G401.6 (cell line): Measurements from ENCODE around the gene NDUFV1.

Experiments
- FAIRE-seq: peaks from 2 replicates; lab custom pipeline; 2012; peaks lifted over from hg19 to GRCh38; lab: Jason Lieb, UNC

The NDUFV1 gene

GRCh38 chr11:67640758-67641337 is 34.1 kb downstream of the NDUFV1 start:
- no peak for FAIRE-seq

- FAIRE-seq: no peak
Measured at GRCh38 chr11:67641338-67642172, 34.8 kb downstream of the NDUFV1 start.

- FAIRE-seq: no peak
Measured at GRCh38 chr11:67642173-67643120, 35.7 kb downstream of the NDUFV1 start.

- FAIRE-seq: no peak
Measured at GRCh38 chr11:67644042-67644441, 37.3 kb downstream of the NDUFV1 start.

GRCh38 chr11:67644472-67645418 is 38.0 kb downstream of the NDUFV1 start:
- FAIRE-seq: no peak

GRCh38 chr11:67645521-67646461 is 39.1 kb downstream of the NDUFV1 start:
- FAIRE-seq: no peak

GRCh38 chr11:67646535-67647336 is 40.0 kb downstream of the NDUFV1 start:
- FAIRE-seq: no peak

GRCh38 chr11:67647471-67647870 is 40.7 kb downstream of the NDUFV1 start:
- no peak for FAIRE-seq

- FAIRE-seq: no peak
Measured at GRCh38 chr11:67648140-67648795, 41.5 kb downstream of the NDUFV1 start.

GRCh38 chr11:67648796-67649613 is 42.3 kb downstream of the NDUFV1 start:
- FAIRE-seq: no peak

GRCh38 chr11:67649634-67650510 is 43.1 kb downstream of the NDUFV1 start:
- FAIRE-seq: no peak

GRCh38 chr11:67651976-67652781 is 45.4 kb downstream of the NDUFV1 start:
- no peak for FAIRE-seq

- FAIRE-seq: no peak
Measured at GRCh38 chr11:67652965-67653845, 46.5 kb downstream of the NDUFV1 start.

- no peak for FAIRE-seq
Measured at GRCh38 chr11:67654225-67654624, 47.5 kb downstream of the NDUFV1 start.

- FAIRE-seq: peak; percentile 37
Measured at GRCh38 chr11:67656278-67656922, 49.7 kb downstream of the NDUFV1 start.
